ENCODE results near the gene PTPN3. TPM values are rescaled to one million over a fixed set of nuclear protein-coding genes. Genes with fewer than 3 reads are reported as not detected.

The PTPN3 gene
- total RNA-seq, 6 donors from 2014 or later: 10.2 to 26.2 (median 15.2) TPM

GRCh38 chr9:109401169-109401989 is 96.7 kb downstream of the PTPN3 start:
- Histone ChIP-seq H3K4me3 (no peak overlapping the region), H3K36me3 (peaks cover 0 to 9% (median 0%) of the 10 kb centered on the region in 4 donors), H3K9me3 (no peaks in the 10 kb centered on the region), H3K27me3 (no peaks in the 10 kb centered on the region), H3K27ac (no peak overlapping the region), H3K4me1 (peaks cover 0 to 7% (median 0%) of the 10 kb centered on the region in 4 donors)
- 57% methylated on average over 13 of the region's 13 CpGs for WGBS, 2 donors
- ATAC-seq (ENCODE audit: low FRiP score in 2 of 2) (peak; percentile 75 to 76), DNase-seq (peak in 1 of 2 donors; percentile 72)
- TF ChIP-seq POLR2A (IDR thresholded peaks at IDR 0.05): no peak
- TF ChIP-seq CTCF (IDR thresholded peaks at IDR 0.05): peak; percentile 39 to 79 (median 60)

DNA sequence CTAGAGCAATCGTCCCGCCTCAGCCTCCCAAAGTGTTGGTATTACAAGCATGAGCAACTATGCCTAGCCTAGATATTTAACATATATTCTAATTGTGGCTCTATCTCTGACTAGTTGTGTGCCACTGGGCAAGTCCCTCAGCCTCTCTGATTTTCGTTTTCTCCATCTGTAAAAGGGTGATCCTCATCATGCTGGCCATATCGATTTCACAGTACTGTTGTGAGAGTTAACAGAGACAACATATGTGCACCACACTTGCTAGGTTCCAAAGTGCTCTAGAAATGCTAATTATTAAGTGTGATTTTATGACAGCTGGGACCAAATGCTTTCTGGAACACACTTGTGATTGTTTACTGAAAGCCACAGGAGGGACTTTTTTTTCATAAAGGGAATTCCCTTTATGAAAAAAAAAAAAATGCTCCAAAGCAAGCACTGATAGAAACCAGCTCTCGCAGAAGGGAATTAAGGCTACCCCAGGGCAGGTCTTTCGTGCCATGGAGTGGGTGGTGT is 98.8 kb downstream of the PTPN3 start:
- ATAC-seq (ENCODE audit: low FRiP score in 2 of 2) (no peak), DNase-seq (no peak)
- peaks cover 0 to 7% (median 0%) of the 10 kb centered on the region in 4 donors for H3K4me1 ChIP-seq
- peaks cover 0 to 8% (median 0%) of the 10 kb centered on the region in 4 donors for H3K36me3 ChIP-seq
- TF ChIP-seq POLR2AphosphoS5 (IDR thresholded peaks at IDR 0.05) (no peak), EP300 (IDR thresholded peaks at IDR 0.05) (no peak), POLR2A (IDR thresholded peaks at IDR 0.05) (no peak), CTCF (IDR thresholded peaks at IDR 0.05) (no peak)
- H3K27ac ChIP-seq: no peak overlapping the region
- H3K27me3 ChIP-seq: no peaks in the 10 kb centered on the region
- no peaks in the 10 kb centered on the region for H3K9me3 ChIP-seq
- 71 to 80% methylated on average over 6 of the region's 6 CpGs for WGBS, 2 donors
- H3K4me3 ChIP-seq: no peak overlapping the region

- DNase-seq (no peak), ATAC-seq (ENCODE audit: low FRiP score in 2 of 2) (no peak)
- H3K9me3 ChIP-seq: no peaks in the 10 kb centered on the region
- H3K36me3 ChIP-seq: peaks cover 0 to 20% (median 4%) of the 10 kb centered on the region in 4 donors
- H3K27me3 ChIP-seq: no peaks in the 10 kb centered on the region
- TF ChIP-seq CTCF (IDR thresholded peaks at IDR 0.05): no peak
- TF ChIP-seq POLR2A (IDR thresholded peaks at IDR 0.05): no peak
- TF ChIP-seq POLR2AphosphoS5 (IDR thresholded peaks at IDR 0.05): no peak
- no peak for TF ChIP-seq EP300 (IDR thresholded peaks at IDR 0.05)
- H3K27ac ChIP-seq: no peak overlapping the region
- no peaks in the 10 kb centered on the region for H3K4me1 ChIP-seq
- 63 to 73% methylated on average over 10 of the region's 10 CpGs for WGBS, 2 donors
- no peak overlapping the region for H3K4me3 ChIP-seq
Measured at GRCh38 chr9:109391176-109391575, 106.9 kb downstream of the PTPN3 start.

DNA sequence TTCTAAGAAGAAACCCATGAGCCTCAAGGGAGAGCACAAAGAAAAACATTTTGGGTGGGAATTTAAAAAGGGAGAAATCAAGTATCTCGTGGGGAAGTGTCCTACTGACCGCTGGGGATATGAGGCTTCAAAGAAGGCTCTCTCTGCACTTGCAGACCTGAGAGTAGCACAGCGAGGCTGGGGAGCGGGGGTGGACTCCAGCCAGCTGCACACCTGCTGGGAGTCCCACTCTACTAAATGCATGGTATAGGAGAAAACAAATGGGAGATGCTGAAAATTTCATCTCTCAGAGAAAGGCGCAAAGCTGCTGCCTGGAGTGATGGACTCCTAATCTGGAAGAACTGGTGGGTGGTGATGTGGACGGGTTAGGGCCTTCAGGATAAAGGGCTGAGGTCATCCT is 110.3 kb downstream of the PTPN3 start:
- no peak overlapping the region for H3K27ac ChIP-seq
- no peaks in the 10 kb centered on the region for H3K27me3 ChIP-seq
- H3K9me3 ChIP-seq: no peaks in the 10 kb centered on the region
- no peak for DNase-seq
- no peaks in the 10 kb centered on the region for H3K4me1 ChIP-seq
- H3K36me3 ChIP-seq: peaks cover 0 to 20% (median 9%) of the 10 kb centered on the region in 4 donors
- 82 to 87% methylated on average over 6 of the region's 6 CpGs for WGBS, 2 donors
- TF ChIP-seq CTCF (IDR thresholded peaks at IDR 0.05) (no peak), POLR2AphosphoS5 (IDR thresholded peaks at IDR 0.05) (no peak), EP300 (IDR thresholded peaks at IDR 0.05) (no peak), POLR2A (IDR thresholded peaks at IDR 0.05) (no peak)
- H3K4me3 ChIP-seq: no peak overlapping the region
- no peak for ATAC-seq (ENCODE audit: low FRiP score in 2 of 2)
